Tibial nerve (tissue), 3 donors: ENCODE results near the gene CFAP46.

Experiments
- CTCF ChIP-seq, 5 experiments: fragments of 200-600 bp in 3 of 5; fragments of 450-650 bp in 2 of 5; sonication (generic) in 3 of 5; IDR thresholded peaks; one replicate each; pipeline ENCODE4 v1.5.1; 2016 to 2019; ENCODE audit warnings: antibody characterized with exemption in 5 of 5, mild to moderate bottlenecking in 3 of 5, moderate library complexity in 2 of 5
- POLR2A ChIP-seq, 2 donors: fragments of 450-650 bp; IDR thresholded peaks; one replicate each; pipeline ENCODE4 v1.6.1; 2017; ENCODE audit warnings: antibody characterized with exemption in 2 of 2, mild to moderate bottlenecking in 2 of 2, moderate library complexity in 2 of 2

DNA sequence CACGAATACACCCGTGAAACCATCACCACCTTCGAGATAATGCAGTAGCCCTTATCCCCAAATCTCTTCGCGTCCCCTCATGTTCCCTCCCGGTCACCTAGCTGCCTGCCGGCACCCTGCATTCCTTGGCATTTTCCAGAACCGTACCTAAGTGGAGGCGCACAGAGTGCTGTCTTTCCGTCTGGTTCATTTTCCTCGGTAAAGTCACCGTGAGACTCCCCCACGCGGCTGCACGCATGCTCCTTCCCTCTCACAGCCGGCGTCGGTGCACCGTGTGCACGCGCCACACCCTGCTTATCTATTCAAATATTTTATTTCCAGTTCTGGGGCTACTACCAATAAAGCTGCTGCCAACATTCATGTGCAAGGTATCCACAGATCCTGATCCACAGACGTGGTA is 90.9 kb downstream of the CFAP46 start:
- TF ChIP-seq CTCF (IDR thresholded peaks at IDR 0.05) (no peak), POLR2A (IDR thresholded peaks at IDR 0.05) (no peak)
